GM13976 (cell line): ENCODE measurements around the gene DLGAP4.

ENCODE experiments used
- DNase-seq: peaks from one replicate; pipeline ENCODE4 v3.0.0; 2012; ENCODE audit warnings: low spot score
- in situ Hi-C: fragments of 300-500 bp; cut with MboI; formaldehyde crosslinking; loops from one replicate; pipeline ENCODE4 v1.12.0; 2022; ENCODE audit warnings: low sequenced_read_pairs, mixed read lengths, inconsistent platforms; ENCODE audit not compliant: unreplicated experiment
- TF ChIP-seq, protein P1 (sequence below): IDR thresholded peaks from 2 replicates; pipeline ENCODE4 v1.5.1; 2012; ENCODE audit warnings: borderline replicate concordance, mild to moderate bottlenecking; ENCODE audit not compliant: insufficient read depth; ENCODE audit errors: extremely low read depth, missing control alignments, control extremely low read depth

The DLGAP4 gene

GRCh38 chr20:36264426-36265246 is 41.5 kb upstream of the DLGAP4 start:
- in situ Hi-C loops = no loop called here
- DNase-seq = no peak
- TF ChIP-seq, protein P1, sequence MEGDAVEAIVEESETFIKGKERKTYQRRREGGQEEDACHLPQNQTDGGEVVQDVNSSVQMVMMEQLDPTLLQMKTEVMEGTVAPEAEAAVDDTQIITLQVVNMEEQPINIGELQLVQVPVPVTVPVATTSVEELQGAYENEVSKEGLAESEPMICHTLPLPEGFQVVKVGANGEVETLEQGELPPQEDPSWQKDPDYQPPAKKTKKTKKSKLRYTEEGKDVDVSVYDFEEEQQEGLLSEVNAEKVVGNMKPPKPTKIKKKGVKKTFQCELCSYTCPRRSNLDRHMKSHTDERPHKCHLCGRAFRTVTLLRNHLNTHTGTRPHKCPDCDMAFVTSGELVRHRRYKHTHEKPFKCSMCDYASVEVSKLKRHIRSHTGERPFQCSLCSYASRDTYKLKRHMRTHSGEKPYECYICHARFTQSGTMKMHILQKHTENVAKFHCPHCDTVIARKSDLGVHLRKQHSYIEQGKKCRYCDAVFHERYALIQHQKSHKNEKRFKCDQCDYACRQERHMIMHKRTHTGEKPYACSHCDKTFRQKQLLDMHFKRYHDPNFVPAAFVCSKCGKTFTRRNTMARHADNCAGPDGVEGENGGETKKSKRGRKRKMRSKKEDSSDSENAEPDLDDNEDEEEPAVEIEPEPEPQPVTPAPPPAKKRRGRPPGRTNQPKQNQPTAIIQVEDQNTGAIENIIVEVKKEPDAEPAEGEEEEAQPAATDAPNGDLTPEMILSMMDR = no peak

- no peak for DNase-seq
- in situ Hi-C loops = no loop called here
- TF ChIP-seq, protein P1 = no peak
These were observed 40.0 kb upstream of the DLGAP4 start for GRCh38 chr20:36266189-36266588.

- in situ Hi-C loops = no loop called here
- DNase-seq = no peak
These were observed 38.3 kb upstream of the DLGAP4 start for GRCh38 chr20:36267605-36268381.

DNA sequence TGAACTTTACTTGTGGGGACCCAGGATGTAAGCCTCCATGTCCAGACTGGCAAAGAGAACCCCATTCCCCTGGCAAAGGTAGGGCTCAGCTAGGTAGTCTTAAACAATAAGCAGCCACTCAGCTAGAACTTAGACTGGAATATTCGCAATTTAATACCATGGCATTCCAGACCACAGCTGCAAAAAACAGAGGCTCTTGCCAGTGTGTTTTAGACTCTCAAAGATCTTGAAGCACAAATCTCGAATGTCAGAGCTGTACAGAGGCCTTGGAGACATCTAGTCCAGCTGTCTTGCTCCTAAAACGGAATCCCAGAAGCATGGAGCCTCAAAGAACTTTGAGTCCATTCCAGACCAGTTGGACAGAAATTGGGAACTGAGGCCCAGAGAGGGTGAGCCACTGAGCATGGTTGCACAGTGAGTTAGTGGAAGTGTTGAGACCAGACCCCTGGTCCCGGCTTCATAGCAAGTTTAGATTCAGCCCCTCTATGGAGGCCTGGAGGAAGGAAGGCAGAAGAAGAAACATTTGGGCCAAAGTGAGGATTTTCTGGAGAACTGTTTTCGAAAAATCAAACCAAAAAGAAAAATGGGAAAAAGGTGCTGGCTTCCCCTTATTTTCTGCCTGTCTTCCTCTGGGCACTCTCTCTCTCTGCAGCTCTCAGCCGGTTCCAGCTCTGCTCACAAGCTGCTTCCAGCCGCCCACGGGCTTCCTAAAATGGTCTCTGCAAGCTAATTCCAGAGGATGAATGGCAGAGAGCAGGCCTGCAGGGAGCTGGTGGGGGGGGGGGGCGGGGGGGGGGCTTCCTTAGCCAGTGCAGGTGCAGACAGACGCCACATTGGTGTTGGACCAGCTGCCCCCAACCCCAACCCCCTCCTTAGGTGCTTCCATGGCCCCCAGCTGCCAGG is 37.4 kb upstream of the DLGAP4 start:
- TF ChIP-seq, protein P1 = no peak
- DNase-seq = no peak
- in situ Hi-C loops = no loop called here

More at GRCh38 chr20:36267605-36268381, 38.3 kb upstream of the DLGAP4 start:
- TF ChIP-seq, protein P1 = no peak

DNA sequence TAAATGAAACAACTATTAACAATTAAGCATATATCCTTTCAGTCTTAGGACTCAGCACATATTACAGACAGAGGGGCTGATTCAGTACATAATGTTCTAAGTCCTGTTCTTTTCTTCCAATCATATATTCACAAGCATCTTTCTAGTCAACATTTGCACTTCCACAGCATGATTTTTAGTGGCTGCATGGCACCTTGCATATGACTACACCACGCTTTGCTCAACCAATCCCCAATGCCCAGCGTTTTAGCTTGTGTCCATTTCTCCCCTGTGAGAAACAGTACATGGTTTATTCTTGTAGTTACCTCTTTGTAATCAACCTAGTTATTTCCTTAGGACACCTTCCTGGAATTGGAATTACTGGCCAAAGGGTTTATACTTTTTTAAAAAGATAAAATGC is 36.6 kb upstream of the DLGAP4 start:
- DNase-seq = no peak
- TF ChIP-seq, protein P1 = no peak
- in situ Hi-C loops = no loop called here
